GM21367 (cell line): ENCODE data around the gene ZFYVE28.

Experiments
- ATAC-seq: cut with Tn5 transposase; IDR thresholded peaks from one replicate; pipeline ENCODE4 v1.9.1; 2021; ENCODE audit not compliant: unreplicated experiment

Gene ZFYVE28

DNA sequence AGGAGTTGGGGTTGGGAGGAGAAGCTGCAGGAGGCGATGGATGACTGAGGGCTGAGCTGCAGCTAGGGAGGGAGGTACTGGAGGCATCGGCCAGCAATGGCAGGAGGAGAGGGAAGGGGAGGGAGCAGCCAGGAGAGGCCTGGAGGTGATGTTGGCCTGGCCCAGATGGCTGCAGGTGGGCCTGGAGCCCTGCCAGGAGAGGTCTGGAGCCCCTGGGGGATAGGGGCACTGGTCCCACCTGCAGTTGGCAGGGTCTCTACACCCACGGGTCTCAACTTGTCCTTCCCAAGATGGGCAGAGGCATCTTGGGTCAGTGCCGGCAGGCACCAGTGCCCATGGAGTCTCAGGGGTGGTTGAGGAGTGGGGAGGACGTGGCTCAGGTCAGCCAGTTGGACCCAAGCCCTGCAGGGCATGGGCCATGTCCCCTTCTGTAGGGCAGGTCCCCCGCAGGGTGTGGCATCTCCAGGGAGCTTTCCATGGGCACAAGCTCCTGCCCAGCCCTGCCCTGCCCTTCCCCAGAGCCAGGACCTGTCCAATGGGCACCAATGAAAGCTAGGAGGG, 153.9 kb downstream of the ZFYVE28 start:
- ATAC-seq: no peak

DNA sequence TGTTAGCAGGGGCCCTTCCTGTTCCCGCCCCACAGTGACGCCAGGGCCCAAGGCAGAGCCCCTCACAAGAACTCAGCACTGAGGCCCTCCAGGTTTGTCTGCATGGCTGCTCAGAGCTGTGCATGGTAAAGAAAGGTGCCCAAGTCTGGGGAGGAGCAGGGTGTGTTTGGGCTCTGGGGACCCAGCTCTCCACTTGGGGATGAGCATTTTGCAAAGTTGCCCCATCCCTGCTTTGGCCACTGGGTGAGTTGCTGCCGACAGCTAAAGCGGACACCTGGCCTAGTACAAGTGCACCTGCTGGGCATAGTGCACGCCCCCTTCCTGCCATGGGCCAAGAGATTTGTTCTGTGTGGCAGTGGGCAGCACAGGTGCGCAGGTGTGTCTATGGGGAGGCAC, 154.5 kb downstream of the ZFYVE28 start:
- no peak for ATAC-seq

DNA sequence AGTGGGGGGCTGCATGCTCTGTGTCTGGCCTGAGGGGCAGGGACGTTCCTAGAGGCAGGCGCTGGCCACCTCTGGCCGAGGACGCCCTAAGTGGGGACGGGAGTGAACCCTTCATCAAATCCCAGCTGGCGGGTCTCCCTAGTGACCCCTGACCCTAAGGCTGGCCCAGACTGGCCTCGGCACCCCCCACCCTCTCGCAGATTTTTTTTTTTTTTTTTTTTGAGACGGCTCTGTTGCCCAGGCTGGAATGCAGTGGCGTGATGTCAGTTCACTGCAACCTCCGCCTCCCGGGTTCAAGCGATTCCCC, 155.5 kb downstream of the ZFYVE28 start:
- ATAC-seq: no peak

DNA sequence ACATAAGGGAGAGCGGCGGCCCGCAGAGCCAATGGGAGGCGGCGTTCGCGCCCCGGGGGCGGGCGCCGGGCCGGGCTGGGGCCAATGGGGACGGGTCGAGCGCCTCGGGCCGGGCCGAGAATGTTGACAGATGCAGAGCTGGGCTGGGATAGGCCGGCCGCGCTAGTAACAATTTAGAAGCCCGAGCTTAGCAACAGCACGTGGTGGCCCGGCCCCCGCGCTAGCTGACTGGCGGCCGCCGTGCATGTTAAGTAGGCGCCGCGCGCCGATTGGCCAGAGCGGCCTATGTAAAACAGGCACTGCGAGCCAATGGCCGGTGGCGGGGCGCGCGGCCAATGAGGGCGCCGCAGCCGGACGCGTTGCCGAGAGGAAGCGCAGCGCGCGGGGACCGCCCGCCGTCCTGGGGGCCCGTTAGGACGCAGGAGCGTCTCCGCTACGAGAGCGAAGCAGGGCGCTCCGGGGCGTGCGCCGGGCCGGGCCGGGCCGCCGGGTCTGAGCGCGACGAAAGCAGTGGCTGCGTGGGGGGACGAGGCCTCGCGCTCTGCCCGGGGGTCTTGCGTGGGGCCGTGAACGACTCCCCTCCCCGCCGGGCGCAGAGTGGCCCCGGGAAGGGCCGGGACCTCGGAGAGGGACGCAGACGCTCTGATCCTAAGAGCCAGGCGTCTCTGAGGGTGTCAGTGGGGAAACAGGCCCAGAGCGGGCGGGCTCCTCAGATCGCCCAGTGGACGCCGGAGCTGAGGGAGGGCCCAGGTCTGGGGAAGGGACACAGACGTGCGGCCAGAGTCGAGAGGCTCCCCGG, 156.1 kb downstream of the ZFYVE28 start:
- peak; percentile 83 for ATAC-seq

DNA sequence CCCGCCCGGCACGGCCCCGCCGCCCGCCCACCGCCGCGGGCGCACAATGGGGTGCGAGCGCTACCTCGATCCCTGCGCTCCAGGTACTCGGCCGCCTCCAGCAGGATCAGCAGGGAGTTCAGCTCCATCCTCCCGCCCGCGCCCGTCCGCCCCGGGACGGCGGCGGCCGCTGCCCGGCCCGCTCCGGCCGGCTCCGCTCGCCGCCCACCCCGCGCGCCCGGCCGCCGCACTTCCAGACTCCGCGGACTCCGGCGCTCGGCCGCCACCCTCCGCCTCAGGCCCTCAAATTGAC, 156.6 kb downstream of the ZFYVE28 start, which contains the start of gene MXD4:
TSS of gene MXD4 (minus strand) at position 257 of the 292 bp plus-strand sequence. CDS start at position 128, 129 bp downstream.
- ATAC-seq: no peak

DNA sequence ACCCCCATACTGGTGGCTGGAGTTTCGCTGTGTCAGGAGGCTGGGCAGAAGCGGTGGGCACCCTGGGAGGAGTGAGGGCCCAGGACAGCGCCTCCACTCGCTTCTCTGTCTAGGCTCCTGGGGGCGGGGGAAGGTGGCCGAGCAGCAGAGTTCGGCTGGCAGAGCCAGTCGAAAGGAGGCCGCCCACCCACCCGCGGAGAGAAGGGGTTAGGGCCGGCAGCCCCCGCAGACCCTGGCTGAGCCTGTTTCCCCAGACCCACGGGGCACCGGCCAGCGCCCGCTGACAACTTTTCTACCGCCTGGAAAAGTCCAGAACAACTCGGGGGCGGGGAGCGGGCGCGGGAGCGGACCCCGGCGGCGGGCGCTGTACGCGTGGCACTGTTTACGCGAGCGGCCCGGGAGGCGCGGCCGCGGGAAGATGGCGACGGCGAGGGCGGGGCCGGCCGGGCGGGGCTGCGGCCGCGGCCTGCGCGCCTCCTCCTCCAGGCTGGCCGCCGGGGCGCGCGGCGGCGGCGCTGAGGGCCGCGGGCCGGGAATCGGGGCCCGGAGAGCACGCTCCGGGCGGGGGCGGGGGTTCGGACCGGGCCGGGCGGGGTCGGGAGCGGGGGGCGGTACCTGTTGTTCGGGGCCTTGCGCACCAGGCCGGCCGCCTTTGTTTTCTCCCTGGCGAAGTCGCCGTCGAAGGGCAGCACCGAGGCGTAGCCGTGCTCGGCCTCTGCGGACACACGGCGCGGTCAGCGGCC, 157.2 kb downstream of the ZFYVE28 start:
- ATAC-seq: no peak

DNA sequence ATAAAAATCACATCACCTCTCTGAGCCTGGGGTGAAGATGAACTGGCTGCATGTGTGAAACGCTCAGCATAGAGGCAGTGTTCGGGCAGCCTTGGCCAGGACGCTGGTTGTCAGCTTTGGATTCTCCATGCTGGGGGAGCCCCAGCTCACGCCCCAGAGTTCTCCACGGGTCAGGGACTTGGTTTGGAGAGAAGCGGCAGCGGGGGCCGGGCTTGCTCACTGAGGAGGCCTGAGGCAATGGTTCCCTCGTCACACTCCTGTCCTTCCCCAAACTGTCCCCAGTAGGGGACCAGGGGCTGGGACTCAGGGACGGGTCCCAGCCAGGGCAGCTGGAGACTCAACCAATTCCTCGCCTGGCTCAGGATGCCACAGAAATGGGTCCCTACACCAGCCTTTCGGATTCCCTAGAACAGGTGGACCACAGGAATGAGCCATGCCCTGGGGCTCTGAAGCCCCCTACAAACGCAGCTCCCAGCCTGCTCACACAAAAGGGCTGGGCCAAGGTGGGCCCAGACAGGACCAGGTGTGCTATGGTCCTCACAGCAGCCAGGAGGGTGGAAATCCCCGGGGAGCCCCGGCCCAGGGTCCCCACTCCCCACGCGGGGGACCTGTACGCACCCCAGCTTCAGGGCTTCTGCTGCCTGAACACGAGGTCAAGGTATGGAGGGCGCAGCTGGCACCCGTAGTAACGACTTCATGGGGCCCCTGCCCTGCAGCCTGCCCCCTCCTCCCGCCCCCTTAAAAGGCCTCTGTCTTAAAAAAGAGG, 157.9 kb downstream of the ZFYVE28 start:
- ATAC-seq: no peak

DNA sequence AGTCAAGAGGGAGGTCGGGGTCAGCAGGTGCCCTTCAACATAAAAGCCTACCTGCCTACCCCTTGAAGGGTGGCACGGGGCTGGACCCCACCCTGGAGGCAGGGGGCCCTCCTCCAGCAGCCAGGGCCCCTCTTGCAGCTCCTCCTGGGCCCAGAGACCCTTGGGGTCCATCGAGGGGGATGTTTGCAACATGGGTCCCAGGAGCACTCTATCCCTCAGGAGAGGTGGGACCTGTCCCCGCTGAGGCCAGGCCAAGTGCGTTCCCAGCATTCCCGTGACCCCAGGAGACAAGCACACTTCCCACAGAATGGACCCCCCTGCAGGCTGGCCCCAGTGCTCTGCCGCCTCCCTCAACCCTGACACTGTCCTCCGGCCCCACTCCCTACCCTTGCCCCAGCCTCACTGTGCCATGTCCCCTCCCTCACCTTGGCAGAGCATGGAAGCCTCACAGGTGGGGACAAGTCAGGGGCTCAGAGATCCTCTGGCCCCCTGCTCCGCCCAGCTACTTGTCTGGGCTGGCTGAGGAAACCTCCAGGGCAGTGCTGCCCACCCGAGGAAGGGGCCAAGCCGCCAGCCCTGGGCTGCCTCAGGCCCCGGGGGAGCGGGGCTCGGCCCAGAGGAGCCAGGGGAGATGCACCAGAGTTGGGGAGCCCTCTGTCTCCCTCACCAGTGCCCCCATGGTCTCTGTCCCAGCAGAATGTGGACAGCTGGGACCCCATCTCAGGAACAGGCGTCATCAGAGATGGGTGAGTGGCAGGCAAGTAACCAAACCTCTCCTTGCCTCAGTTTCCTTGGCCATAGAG, 158.7 kb downstream of the ZFYVE28 start:
- ATAC-seq: no peak

DNA sequence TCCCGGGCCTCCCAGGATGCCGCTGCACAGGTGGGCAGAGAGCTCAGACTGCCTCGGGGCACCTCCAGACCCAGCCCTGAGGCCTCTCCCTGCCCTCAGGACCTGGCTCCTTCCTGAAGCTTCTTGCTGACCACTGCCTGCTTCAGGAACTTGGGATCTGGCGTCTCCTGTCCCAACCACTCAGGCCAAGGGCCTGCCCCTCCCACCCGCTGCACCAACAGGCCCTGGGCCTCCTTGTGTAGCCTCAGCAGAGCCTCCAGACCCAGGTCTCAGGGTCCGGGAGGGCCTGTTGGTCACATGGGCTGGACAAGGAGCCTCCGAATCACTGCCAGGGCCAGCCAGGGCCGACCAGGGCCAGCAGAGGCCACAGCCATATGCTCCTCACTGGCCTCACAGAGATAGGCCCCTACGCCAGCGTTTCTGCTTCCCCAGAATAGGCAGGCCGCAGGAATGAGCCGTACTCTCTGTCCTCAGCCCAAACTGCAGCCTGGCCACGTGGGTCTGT, 159.4 kb downstream of the ZFYVE28 start:
- ATAC-seq: no peak

DNA sequence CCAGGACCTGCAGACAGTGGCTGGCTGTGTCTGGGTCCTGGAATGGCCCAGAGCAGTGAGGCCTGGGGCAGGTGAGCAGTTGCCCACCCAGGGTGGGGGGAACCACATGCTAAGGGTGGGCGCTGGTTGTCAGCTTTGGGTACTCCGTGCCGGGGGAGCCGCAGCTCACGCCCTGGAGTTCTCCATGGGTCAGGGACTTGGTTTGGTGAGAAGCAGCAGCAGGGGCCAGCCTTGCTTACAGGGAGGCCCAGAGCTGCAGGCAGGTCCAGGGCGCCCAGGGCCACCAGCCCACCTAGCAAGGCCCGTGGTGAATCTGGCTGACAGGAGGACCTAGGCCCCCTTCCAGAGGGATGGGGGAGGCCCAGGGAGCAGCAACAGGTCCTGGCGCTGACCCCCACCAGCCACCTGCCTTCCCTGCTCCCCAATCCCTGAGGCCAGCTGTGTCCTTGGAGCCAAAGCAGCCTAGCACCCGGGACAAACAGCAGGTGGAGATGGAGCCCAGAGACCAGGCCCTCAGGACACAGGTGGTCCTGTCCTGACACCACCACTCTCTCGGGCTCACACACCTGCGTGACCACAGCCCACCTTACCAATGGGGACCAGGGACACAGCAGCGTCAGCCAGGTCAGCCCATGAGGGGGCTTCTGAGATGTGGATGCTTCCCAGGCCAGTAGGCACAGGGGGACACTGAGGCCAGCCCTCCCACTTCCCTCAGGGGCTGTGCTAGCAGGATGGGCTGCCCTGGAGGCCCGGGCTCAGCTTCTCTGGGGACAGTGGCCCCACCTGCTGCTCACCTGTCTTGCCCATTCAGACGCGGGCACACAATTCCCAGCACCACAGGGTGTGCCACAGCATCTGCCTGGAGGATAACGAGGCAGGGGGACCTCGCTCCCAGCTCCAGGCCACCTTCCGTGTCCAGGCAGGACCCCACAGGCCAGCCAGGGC, 160.1 kb downstream of the ZFYVE28 start:
- no peak for ATAC-seq

DNA sequence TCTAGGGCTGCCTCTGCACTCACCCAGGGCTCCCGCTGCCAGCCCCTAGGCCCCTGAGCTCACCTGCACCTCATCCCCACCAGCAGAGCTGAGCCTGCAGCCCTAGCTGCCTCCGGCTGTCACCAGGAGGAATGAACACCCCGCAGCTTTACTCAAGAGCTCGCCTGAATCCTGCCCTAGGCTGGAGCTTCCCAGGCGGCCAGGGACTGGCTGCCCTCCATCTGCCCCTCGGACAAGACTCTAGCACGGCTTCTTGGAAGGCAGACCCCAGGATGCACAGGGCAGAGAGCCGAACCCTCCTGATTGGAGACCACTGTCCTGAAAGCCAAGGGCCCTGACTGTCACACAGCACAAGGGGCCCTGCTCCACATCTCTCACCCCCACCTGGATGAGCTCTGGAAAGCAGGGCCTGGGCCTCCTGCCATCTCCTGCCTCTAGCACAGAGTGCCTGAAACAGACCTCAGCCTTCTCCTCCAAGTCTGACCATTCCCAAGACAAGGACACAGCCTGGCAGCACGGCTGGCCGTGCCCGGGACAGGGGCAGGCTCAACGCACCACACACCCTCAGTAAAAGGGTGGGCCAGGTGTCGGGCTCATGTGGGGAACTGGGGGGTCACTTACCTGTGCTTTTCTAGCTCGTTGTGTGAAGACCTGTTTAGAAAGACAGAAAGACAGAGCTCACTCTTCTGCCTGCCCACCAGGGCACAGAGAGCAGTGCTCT, 160.9 kb downstream of the ZFYVE28 start:
- ATAC-seq: no peak

DNA sequence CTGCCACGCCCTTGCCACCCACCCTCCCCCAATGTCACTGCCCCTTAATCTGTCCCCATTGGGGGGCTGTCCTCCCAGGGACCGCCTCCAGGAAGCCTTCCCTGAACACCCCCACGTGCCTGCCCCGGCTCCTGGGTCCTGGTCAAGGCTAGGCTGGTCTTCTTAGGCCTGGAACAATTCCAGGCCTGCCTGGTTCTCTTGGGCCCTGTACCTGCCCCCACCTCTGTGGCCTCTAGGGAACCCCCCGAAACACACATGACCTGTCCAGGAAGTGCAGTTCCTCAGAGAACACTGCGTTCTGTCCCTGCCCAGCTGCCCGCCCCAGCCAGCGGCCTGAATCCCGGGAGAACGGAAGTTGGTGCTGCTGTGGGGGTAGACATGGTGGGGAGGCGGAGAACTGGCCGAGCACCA, 161.7 kb downstream of the ZFYVE28 start:
- ATAC-seq: no peak

DNA sequence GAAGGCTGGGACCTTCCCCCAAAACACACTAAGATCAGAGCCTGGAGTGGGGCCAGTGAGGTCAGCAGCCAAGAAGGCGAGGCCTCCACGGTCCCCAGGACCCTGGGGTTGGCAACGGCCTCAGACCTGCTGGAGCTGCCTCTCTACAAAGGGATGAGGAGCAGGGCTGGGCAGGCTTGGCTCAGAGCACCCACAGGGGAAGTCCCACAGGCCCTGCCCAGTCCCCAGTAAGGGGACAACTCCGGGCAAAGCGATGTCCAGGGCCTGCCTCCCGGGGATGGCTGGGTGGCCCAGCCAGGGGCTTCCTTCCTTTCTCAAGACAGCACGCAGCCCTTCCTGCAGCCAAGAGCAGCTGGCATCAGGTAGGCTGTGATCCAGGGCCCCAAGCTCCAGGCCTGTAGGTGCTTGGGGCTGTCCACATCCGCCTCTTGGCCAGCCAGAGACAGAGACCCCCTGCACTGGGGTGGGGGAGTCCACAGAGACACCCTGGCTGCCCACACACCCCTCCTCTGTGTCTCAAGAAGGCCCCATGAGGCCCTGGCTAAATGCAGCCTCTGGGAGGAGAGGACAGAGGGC, 162.2 kb downstream of the ZFYVE28 start:
- no peak for ATAC-seq

DNA sequence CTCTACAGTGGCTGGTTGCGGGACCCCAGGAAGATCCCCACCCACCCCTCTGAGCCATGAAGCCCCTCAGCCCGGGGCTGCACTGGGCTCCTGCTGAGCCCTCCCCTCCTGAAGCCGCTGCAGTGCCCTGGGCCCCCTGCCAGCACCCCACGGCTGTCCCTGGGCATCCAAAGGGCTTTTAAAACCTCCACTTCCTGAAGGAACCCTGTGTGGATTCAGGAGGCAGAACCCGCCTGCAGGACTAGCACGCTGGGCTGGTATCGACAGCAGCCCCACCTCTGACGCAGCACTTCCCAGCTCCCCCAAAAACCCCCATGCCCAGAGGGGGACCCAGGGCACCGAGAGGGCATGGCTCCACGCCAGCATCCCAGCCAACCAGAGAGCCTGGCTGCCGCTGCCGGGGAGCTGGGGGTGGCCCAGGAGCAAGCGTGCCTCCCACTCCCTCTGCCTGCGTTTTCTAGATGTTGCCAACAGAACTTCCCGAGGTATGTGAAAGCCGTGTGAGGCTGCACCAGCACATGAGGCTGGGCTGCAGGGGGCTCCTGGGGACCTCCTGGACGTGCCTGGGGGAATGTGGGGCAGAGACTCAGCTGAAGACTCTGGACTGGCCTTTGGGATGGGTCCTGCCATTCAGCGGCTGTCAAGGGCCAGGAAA, 162.8 kb downstream of the ZFYVE28 start:
- no peak for ATAC-seq

DNA sequence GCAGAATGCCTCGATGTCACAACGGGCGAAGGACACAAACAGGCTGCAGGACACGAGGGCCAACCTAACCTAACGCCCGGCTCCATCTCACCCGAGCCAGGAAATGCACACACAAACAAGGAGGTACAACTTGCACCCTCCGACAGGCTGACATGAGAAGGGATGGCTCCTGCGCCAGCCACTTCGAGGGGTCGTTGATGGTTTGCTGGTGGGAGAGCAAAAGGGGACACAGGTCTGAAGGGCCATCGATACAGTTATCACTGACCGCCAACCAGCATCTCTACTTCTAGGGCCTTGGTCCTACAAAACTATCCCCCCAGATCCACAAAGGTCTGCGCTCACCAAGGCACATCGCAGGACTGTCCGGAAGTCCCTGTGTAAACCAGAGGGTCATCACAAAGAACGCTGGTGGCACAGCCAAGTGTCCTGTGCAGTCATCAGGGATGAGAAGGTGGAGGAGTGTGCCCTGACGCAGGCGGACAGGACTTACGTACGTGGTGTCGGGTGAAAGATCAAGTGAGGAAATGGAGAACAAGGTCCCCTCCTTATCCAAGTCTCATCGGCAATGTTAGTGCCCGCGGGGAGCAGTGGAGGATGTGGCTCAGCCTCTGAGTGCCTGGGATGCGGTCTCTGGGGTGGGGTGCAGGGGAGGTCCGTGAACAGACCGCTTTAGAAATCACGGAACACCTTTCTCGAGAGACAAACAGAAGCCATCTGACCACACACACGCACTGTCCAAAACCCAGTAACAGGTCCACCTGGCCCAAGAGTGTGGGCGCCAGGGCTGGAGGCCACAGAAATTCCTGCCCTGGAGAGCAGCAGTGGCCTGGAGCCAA, 163.6 kb downstream of the ZFYVE28 start:
- no peak for ATAC-seq

DNA sequence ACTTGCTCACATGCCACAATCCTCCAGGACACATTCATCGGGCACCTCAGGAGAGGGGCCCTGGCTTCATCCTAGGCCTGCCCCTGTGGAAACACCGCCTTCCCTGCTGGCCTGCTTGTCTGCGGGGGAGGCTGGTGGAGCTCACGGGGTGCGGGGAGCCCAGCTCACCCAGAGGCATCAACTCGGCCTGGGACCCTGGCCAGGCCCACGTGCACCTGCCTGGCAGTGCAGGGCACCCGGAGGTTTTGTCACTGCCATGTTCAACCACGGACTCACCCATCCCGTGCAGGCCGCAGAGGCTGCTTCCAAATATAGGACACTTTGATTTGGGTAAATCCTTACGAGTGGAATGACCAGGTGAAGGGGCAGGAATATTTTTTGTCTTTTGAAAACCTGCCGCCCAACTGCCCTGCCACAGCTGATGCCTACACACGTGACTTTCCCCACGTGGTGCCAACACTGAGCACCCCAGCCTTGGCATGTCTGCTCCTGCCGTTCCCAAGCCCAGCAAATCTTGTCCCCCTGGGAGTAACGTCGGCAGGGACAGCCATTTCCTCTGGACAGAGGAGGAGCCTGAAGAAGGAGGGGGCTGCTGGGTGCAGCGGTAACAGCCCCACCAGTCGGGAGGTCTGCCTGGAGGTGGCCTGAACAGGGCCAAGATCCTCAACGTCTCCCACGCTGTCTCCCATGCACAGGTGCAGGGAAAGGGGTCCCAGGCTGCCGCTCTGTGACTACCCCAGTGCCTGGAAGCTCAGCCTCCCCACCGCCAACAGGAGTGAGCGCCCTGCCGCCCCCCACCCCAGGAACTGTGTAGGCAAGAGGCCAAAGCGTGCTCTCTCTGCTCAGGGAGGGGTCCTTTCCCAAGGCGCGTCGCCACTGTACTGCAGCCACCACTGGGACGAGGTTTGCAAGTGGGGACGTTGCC, 165.0 kb downstream of the ZFYVE28 start:
- no peak for ATAC-seq
